HG02981 (cell line): ENCODE results near the gene SIK1.
"Not testable (repeated sequence)": the region's sequence is repeated elsewhere in the genome, so short reads cannot be mapped to it uniquely, and the experiment has no call there.

Source experiments
- ATAC-seq: cut with Tn5 transposase; IDR thresholded peaks from one replicate; pipeline ENCODE4 v1.9.1; 2021; ENCODE audit warnings: mild to moderate bottlenecking, moderate library complexity; ENCODE audit not compliant: unreplicated experiment

The SIK1 gene

DNA sequence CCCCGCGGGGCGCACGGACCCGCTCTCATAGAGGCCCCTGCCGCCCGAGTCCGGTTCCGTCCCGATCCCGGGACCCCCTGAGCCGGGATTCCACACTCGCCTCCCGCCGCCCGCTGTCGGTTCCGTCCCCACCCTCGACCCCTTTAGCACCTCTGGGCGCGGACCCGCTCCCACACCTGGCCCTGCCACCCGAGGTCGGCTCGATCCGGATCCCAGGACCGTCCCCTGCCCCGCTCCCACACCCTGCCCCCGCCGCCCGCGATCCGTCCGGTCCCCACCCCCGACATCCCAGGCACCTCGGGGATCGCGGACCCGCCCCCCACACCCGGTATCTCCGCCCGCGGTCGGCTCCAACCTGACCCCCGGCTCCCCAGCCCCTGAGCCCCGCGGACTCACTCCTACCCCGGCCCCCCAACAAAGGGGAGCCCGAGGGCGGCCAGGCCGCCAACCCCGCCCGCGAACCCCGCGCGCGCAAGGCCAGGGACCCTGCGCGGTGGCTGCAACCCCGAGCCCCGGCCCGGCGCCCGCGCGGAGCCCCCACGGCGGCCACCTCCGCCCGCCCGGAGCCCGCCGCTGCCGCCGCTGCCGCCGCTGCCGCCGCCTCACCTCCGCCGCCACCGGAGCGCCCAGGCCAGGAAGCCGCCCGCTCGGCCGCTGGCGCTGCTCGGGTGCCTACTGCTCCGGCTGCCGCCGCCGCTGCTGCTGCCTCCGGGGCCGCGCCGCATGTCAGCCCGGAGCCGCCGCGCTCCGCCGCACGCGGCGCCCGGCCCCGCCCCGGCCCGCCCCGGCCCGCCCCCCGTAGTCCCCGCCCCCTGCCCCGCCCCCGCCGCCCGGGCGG lies at the start of gene SIK1:
SIK1 (minus strand) TSS at position 728 of the 838 bp plus-strand sequence. CDS start 953 bp downstream, outside the sequence.
- ATAC-seq, result peak; percentile 34

GRCh38 chr21:43471597-43472242 lies 44.8 kb upstream of the SIK1 start:
- ATAC-seq, result not testable (repeated sequence)

DNA sequence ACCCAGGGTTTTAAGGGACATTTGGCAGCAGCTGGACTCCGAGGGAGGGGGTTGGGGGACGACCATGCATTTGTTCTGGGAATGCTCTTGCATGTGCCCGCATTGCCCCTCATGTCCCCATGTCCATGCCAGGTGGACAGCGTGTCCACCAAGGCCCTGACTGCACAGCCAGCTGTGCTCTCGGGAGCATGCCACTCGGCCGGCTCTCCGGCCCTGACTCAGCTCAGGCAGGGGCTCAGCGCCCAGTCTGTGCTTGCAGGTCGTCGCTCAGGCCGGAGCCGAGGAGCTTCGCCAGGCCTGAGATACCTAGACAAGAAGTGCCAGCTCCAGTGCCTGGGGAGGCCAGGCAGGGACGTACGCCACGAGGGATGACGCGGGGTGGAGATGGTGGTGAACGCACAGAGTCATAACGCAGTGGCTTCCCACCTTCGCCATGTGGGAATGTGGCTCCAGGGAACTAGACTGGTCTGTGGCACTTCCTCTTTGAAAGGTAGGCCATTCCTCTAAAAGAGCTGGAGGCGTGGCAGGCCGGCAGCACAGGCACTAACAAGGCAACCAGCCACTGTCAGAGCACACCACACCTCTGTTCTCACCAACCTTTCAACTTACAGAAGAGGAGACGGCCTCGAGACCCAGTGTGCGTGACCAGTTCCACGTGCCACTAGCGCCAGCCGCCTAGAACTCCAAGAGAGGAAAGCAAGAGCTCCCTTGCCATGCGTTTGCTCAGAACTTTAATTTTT lies 43.0 kb upstream of the SIK1 start:
- not testable (repeated sequence) for ATAC-seq

DNA sequence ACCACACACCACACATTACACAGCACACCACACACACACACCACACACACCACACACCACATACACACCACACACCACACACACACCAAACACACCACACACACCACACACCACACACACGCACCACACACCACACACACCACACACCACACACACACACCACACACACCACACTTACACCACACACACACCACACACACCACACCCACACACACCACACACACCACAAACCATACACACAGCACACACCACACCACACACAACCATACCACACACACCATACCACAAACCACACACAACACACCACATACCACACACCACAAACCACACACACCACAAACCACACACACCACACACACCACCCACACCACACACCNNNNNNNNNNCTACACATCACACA lies 40.9 kb upstream of the SIK1 start:
- no peak for ATAC-seq

DNA sequence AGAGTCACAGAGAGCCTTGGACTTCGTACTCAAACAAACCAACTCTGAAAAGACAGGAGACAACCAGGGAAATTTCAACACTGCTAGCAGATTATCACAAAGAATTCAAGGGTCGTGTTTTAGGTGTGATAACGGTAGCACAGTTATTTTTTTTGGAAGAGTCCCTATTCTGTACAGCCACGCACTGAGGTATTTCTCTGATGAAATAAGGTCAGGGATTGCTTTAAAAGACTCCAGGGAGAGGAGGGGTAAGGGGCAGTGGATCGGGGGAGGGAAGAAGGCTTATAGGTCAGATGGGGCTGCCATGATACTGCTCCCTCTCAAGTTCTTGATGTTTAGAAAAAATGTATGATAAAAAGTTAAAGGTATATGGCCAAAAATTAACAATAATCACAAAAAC lies 38.2 kb upstream of the SIK1 start:
- ATAC-seq, result not testable (repeated sequence)

- not testable (repeated sequence) for ATAC-seq
Observed at GRCh38 chr21:43463498-43464261, 36.7 kb upstream of the SIK1 start.

GRCh38 chr21:43462932-43463331 lies 36.0 kb upstream of the SIK1 start:
- ATAC-seq, result not testable (repeated sequence)

DNA sequence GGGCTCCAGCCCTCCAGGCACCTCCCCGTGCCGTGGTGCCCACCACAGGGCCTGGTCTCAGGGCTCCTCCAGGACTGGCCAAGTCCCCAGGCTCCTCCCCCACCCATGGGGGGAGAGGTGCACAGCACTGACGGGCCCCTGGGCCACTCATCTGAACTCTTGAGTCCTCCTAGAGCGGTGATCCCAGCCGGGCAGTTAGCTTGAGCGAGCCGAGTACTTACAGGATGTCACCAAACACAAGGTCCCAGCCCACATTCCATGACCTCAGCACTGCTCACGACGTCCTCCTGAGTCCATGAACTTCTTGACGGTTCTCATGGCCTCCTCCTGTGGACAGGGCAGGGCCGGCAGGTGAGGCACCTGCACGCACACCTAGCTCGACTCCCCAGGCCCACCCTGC lies 33.5 kb upstream of the SIK1 start:
- not testable (repeated sequence) for ATAC-seq

DNA sequence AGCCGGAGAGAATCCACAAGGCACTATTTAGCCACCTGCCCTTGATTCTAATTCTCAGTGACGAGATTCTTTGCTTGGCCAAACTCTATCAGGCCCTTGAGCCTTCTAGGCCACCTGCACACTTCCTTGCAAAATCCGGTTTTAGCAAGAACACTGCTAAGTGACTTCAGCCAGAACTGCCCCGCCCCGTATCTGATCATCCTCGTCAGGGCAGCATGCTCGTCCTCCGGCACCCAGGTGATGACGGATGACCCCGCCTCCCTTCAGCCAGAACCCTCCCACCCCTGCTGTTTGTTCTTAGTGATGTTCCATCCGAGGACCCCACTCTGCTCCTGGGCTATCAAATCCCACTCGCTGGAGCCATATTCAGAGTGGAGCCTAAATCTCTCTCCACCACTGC lies 32.1 kb upstream of the SIK1 start:
- ATAC-seq, result not testable (repeated sequence)

DNA sequence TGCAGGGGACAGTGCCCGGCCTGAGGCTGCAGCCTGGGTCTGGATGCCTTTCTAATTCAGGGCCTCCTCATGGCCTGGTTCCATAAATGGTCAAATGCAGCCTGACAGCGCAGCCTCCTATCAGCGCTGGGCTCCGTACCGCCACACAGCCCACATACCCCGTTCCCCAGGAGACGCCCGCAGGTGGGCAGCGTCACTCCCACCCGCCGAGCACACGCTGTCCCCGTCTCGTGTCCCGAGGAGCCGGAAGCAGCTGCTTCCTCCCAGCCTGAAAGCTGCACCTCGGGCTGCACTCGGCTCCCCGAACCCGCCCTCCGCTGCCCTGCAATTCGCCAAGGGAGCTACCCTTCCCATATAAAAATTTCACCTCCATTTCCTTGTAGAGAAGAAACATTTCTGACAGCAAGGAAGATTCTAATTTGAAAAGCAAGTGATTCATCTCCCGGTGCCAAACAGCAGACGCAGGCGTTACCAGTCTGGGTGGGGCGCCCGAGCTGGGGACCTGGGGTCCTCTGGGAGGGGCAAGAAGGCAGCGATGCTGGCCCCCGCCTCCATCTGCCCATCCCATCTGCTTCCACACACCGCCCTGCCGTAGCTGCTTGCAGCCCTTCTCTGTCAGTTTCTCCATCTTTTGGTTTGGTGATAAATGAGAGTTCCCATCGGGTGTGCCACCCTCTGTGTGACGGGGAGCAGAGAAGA lies 29.8 kb upstream of the SIK1 start:
- not testable (repeated sequence) for ATAC-seq

- ATAC-seq, result not testable (repeated sequence)
Observed at GRCh38 chr21:43455717-43456116, 28.8 kb upstream of the SIK1 start.

GRCh38 chr21:43454176-43454575 lies 27.2 kb upstream of the SIK1 start:
- ATAC-seq, result not testable (repeated sequence)

DNA sequence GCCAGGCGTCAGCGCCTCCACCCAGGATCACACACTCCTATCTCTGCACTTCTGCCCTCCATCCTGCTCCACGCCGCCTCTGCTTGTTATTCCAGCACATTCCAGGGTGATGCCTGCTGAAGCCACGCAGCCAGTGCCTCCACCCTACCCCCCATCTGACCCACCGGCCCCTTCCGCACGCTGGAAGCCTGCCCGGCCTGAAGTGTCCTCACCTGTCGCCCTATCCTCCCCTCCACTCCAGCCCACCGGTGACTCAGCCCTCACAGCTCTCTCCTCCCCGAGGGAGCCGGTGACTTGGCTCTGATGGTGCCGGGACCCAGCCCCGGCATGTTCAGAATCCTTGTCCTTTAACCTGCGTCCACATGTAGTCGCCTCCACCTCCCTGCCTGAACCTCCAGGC lies 24.9 kb upstream of the SIK1 start:
- ATAC-seq, result not testable (repeated sequence)

DNA sequence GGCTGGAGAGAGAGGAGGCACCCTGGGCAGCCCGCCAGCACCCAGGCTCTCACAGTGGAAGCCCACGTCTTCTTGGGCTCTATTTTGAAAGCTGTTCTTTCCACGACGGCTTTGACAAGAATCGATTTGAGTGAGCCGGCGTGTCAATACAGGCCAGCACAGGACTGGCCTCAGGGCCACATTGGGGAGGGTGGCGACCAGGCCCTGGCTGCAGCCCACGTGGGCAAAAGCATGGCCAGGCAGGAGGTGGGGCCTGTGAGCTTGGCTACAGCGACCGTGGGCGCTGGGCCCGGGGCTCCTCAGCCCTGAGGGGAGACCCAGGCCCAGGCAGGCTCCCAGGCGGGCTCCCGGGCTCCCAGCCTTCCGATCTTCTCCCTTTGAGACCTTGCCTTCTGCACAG lies 23.4 kb upstream of the SIK1 start:
- not testable (repeated sequence) for ATAC-seq

DNA sequence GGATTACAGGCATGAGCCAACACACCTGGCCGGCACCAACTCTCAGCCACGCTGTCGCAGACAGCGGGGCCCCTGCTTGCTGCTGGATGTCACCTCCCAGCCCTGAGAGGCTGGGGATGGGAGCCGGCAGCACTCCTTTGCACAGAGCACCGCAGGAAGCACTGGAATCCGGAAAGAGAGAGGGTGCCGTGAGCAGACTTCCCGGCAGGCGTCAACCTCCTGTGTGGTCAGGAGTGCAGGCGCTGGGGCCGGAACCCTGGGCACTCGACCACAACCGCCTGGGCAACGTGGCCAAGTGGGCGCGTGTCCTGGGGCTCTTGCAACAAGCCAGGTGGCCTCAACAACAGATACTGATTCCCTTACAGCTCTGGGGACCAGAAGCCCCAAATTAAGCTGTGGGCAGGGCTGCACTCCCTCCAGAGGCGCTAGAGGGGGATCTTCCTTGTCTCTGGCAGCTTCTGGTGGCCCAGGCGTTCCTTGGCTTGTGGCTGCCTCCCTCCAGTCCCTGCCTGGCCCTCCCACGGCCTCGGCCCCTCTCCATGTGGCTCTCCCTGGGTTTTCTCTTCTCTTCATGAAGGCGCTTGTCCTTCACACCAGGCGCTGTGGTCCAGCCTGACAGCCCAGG lies 20.5 kb upstream of the SIK1 start:
- not testable (repeated sequence) for ATAC-seq

- ATAC-seq, result not testable (repeated sequence)
Observed at GRCh38 chr21:43446277-43446932, 19.5 kb upstream of the SIK1 start.

- ATAC-seq, result not testable (repeated sequence)
Observed at GRCh38 chr21:43444524-43444923, 17.6 kb upstream of the SIK1 start.

GRCh38 chr21:43442571-43442970 lies 15.6 kb upstream of the SIK1 start:
- ATAC-seq, result not testable (repeated sequence)
